Skin of body (tissue), 3 donors: ENCODE data around the gene SPRR2A. TPM values are rescaled to one million over a fixed set of nuclear protein-coding genes. Genes with fewer than 3 reads are reported as not detected.
"Not testable (repeated sequence)": the region's sequence is repeated elsewhere in the genome, so short reads cannot be mapped to it uniquely, and the experiment has no call there.

Source experiments
- DNase-seq: peaks from one replicate; lab custom pipeline; 2025; lab: John Stamatoyannopoulos, UW
- small RNA-seq: library from RNA; depleted of rRNA; stranded (forward); fragments of <200 nt; gene quantifications from one replicate; pipeline ENCODE3, GENCODE V24; 2014; ENCODE audit warnings: low replicate concordance
- total RNA-seq: library from RNA; depleted of rRNA; stranded (reverse); fragments of >200 nt; gene quantifications from one replicate; pipeline ENCODE4 v1.2.3, GENCODE V29; 2014

Gene SPRR2A
- total RNA-seq, 1 donor from 2014 or later: 1.6 TPM

GRCh38 chr1:153025797-153026196, 31.5 kb downstream of the SPRR2A start:
- no peak for DNase-seq

GRCh38 chr1:153024413-153024812, 32.9 kb downstream of the SPRR2A start:
- DNase-seq: no peak

- no peak for DNase-seq
Observed at GRCh38 chr1:153023109-153023508, 34.2 kb downstream of the SPRR2A start.

GRCh38 chr1:153022340-153022739, 35.0 kb downstream of the SPRR2A start:
- not testable (repeated sequence) for DNase-seq

GRCh38 chr1:153021829-153022228, 35.5 kb downstream of the SPRR2A start:
- not testable (repeated sequence) for DNase-seq

GRCh38 chr1:153011235-153011758, 46.0 kb downstream of the SPRR2A start:
- not testable (repeated sequence) for DNase-seq

Small RNAs within 50 kb of the gene (small RNA-seq; reads per million reads assigned to genes)
- gene AL356867.1 (not detected), gene RF00322 (not detected)

Other genes starting within 250 kb of the SPRR2A start
- 1.9 TPM for gene LCE1B, start 245.5 kb downstream of the SPRR2A start, total RNA-seq
- gene LCE1A, start 230.0 kb downstream of the SPRR2A start, total RNA-seq: 1.7 TPM
- gene LCE6A, start 214.7 kb downstream of the SPRR2A start, total RNA-seq: 4.4 TPM
- gene LCE7A, start 197.5 kb downstream of the SPRR2A start, total RNA-seq: not detected
- gene SMCP, start 179.2 kb downstream of the SPRR2A start, total RNA-seq: not detected
- gene IVL, start 149.0 kb downstream of the SPRR2A start, total RNA-seq: 71.5 TPM
- 1.8 TPM for gene SPRR5, start 110.3 kb downstream of the SPRR2A start, total RNA-seq
- gene SPRR4, start 86.9 kb downstream of the SPRR2A start, total RNA-seq: 17.7 TPM
- gene SPRR1A, start 73.4 kb downstream of the SPRR2A start, total RNA-seq: 6.1 TPM
- gene SPRR3, start 55.8 kb downstream of the SPRR2A start, total RNA-seq: 0.69 TPM
- gene SPRR1B, start 26.3 kb downstream of the SPRR2A start, total RNA-seq: 22.3 TPM
- gene SPRR2D, start 16.4 kb downstream of the SPRR2A start, total RNA-seq: 11.3 TPM
- not detected for gene SPRR2B, start 14.1 kb upstream of the SPRR2A start, total RNA-seq
- 16.7 TPM for gene SPRR2E, start 37.0 kb upstream of the SPRR2A start, total RNA-seq
- not detected for gene SPRR2F, start 56.0 kb upstream of the SPRR2A start, total RNA-seq
- gene SPRR2G, start 93.4 kb upstream of the SPRR2A start, total RNA-seq: 13.6 TPM
- not detected for gene LELP1, start 145.9 kb upstream of the SPRR2A start, total RNA-seq
- 187 TPM for gene PRR9, start 160.1 kb upstream of the SPRR2A start, total RNA-seq
- 39.6 TPM for gene LORICRIN, start 202.2 kb upstream of the SPRR2A start, total RNA-seq